ENCODE results near the gene TMED8. TPM values are rescaled to one million over a fixed set of nuclear protein-coding genes. Genes with fewer than 3 reads are reported as not detected.
A peak's percentile ranks its signal among the peaks of the same experiment; 100 is the strongest.

The TMED8 gene
- total RNA-seq, 2 donors from 2014 or later, result 14.7 to 35.2 TPM

- Histone ChIP-seq H3K4me1 (replicated peaks) (peaks cover 20% of the 10 kb centered on the region), H3K36me3 (no peaks in the 10 kb centered on the region), H3K4me3 (no peak overlapping the region), H3K27ac (peak overlapping the region in 1 of 2 donors; percentile 22), H3K9me3 (no peaks in the 10 kb centered on the region), H3K27me3 (replicated peaks; ENCODE audit: insufficient read depth) (no peaks in the 10 kb centered on the region)
- intact Hi-C loops (cut with DNase I), result loop anchor here (10.0 kb wide), 2 partner anchors 388 to 442 kb away; partner anchors contain the start of genes ALKBH1 and SLIRP
- 45% methylated on average over 5 of the region's 5 CpGs for WGBS
- TF ChIP-seq CTCF (IDR thresholded peaks at IDR 0.05) (no peak), POLR2AphosphoS5 (IDR thresholded peaks at IDR 0.05) (no peak)
- DNase-seq (ENCODE audit: low spot score), result peak; percentile 46
Observed at GRCh38 chr14:77316872-77317301, 60.0 kb downstream of the TMED8 start.

GRCh38 chr14:77316195-77316505 is 60.7 kb downstream of the TMED8 start:
- no peak overlapping the region for H3K4me3 ChIP-seq
- no peaks in the 10 kb centered on the region for H3K27me3 ChIP-seq (replicated peaks; ENCODE audit: insufficient read depth)
- intact Hi-C loops (cut with DNase I), result loop anchor here (10.0 kb wide), 2 partner anchors 389 to 441 kb away; partner anchors contain the start of genes ALKBH1 and SLIRP
- H3K36me3 ChIP-seq, result no peaks in the 10 kb centered on the region
- WGBS, result 37% methylated on average over 1 of the region's 1 CpG
- H3K4me1 ChIP-seq (replicated peaks), result peaks cover 20% of the 10 kb centered on the region
- H3K9me3 ChIP-seq, result no peaks in the 10 kb centered on the region
- DNase-seq (ENCODE audit: low spot score), result no peak
- H3K27ac ChIP-seq, result no peak overlapping the region
- TF ChIP-seq CTCF (IDR thresholded peaks at IDR 0.05) (no peak), POLR2AphosphoS5 (IDR thresholded peaks at IDR 0.05) (no peak), POLR2A (IDR thresholded peaks at IDR 0.05) (no peak)

GRCh38 chr14:77314539-77315457 is 62.1 kb downstream of the TMED8 start:
- no peak overlapping the region for H3K4me3 ChIP-seq
- TF ChIP-seq CTCF (IDR thresholded peaks at IDR 0.05) (no peak), POLR2AphosphoS5 (IDR thresholded peaks at IDR 0.05) (no peak), POLR2A (IDR thresholded peaks at IDR 0.05) (no peak)
- H3K9me3 ChIP-seq, result no peaks in the 10 kb centered on the region
- no peak for DNase-seq (ENCODE audit: low spot score)
- peaks cover 20% of the 10 kb centered on the region for H3K4me1 ChIP-seq (replicated peaks)
- intact Hi-C loops (cut with DNase I), result loop anchor here (2.0 to 10.0 kb wide), 3 partner anchors 160 to 440 kb away; partner anchors contain the start of genes ALKBH1 and SLIRP
- H3K27me3 ChIP-seq (replicated peaks; ENCODE audit: insufficient read depth), result no peaks in the 10 kb centered on the region
- H3K27ac ChIP-seq, result peak overlapping the region; percentile 61 to 64
- no peaks in the 10 kb centered on the region for H3K36me3 ChIP-seq
- WGBS, result 59% methylated on average over 10 of the region's 10 CpGs

- Histone ChIP-seq H3K27me3 (replicated peaks; ENCODE audit: insufficient read depth) (no peaks in the 10 kb centered on the region), H3K4me1 (replicated peaks) (peaks cover 20% of the 10 kb centered on the region), H3K27ac (peak overlapping the region; percentile 61 to 64), H3K4me3 (no peak overlapping the region), H3K36me3 (no peaks in the 10 kb centered on the region), H3K9me3 (no peaks in the 10 kb centered on the region)
- TF ChIP-seq CTCF (IDR thresholded peaks at IDR 0.05) (no peak), POLR2AphosphoS5 (IDR thresholded peaks at IDR 0.05) (peak; percentile 75)
- whole genome bisulfite sequencing, result 5% methylated on average over 2 of the region's 2 CpGs
- intact Hi-C loops (cut with DNase I), result loop anchor here (2.0 to 10.0 kb wide), 3 partner anchors 159 to 439 kb away; partner anchors contain the start of genes ALKBH1 and SLIRP
- peak; percentile 55 for DNase-seq (ENCODE audit: low spot score)
Observed at GRCh38 chr14:77314043-77314442, 62.9 kb downstream of the TMED8 start.
